Mammary epithelial cell (primary cell): ENCODE measurements around the gene AKAP13.

Experiments
- CTCF ChIP-seq, 2 donors: IDR thresholded peaks in 1 of 2; conservative IDR thresholded peaks in 1 of 2; 2 replicates each; pipeline ENCODE4 v1.5.1; 2011 to 2012; ENCODE audit warnings: inconsistent platforms in 2 of 2, low read length in 2 of 2, mild to moderate bottlenecking in 2 of 2, control low read depth in 1 of 2, low read depth in 1 of 2; ENCODE audit not compliant: insufficient read depth in 1 of 2; ENCODE audit errors: extremely low read depth in 1 of 2
- EZH2 ChIP-seq: IDR thresholded peaks from 2 replicates; pipeline ENCODE4 v1.6.1; 2012; ENCODE audit warnings: low read length, inconsistent platforms, borderline replicate concordance

DNA sequence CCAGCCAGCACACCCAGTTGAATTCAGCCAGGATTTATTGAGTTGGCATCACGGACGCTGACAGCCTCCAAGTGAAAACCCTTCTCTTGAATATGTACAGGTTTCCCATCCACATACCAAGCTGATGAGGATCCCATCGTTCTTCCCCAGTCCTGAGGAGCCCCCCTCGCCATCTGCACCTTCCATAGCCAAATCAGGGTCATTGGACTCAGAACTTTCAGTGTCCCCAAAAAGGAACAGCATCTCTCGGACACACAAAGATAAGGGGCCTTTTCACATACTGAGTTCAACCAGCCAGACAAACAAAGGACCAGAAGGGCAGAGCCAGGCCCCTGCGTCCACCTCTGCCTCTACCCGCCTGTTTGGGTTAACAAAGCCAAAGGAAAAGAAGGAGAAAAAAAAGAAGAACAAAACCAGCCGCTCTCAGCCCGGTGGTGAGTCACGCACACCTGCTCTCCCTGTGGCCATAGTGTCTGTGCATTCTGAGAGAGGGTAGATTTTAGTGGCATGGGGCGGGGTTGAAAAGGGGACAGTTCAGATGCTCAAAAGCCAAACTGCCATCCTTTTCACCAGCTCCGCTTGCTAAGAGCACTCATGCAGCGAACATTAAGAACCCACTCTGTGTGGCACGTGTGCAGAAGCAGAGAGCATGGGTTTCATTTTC lies 363.1 kb downstream of the AKAP13 start:
- no peak for TF ChIP-seq CTCF (conservative IDR thresholded peaks at IDR 0.05 in 1 of 2, IDR thresholded peaks at IDR 0.05 in 1 of 2; ENCODE audit: extremely low read depth in 1 of 2, insufficient read depth in 1 of 2, low read depth in 1 of 2, low read length in 2 of 2)
- no peak for TF ChIP-seq EZH2
